A549 (cell line): ENCODE data around the gene FOS. TPM values are rescaled to one million over a fixed set of nuclear protein-coding genes. Genes with fewer than 3 reads are reported as not detected.

Experiments used
- ATOH8 ChIP-seq: fragments of 250-450 bp; sonication (Bioruptor Pico); IDR thresholded peaks from 2 replicates; pipeline ENCODE4 v1.5.0; 2020; ENCODE audit warnings: low read depth, mild to moderate bottlenecking, moderate library complexity
- BHLHE40 ChIP-seq: IDR thresholded peaks from 2 replicates; pipeline ENCODE4 v1.6.1; 2012; ENCODE audit warnings: low read depth, low read length, inconsistent platforms
- CBX2 ChIP-seq: fragments of 200-600 bp; sonication (generic); IDR thresholded peaks from 2 replicates; pipeline ENCODE4 v1.6.1; 2016; ENCODE audit warnings: low read depth, mild to moderate bottlenecking, borderline replicate concordance
- CEBPB ChIP-seq, 2 experiments: fragments of >200 bp in 1 of 2; sonication (Bioruptor Twin) in 1 of 2; formaldehyde crosslinking in 1 of 2; IDR thresholded peaks; 2 replicates each; pipeline ENCODE4 v1.6.1; 2012 to 2016
- CHD2 ChIP-seq: fragments of 150-350 bp; IDR thresholded peaks from 2 replicates; pipeline ENCODE4 v1.6.1; 2014; ENCODE audit warnings: low read length; ENCODE audit not compliant: partially characterized antibody
- CHD4 ChIP-seq: fragments of 200-600 bp; sonication (generic); IDR thresholded peaks from 2 replicates; pipeline ENCODE4 v1.6.1; 2016; ENCODE audit warnings: antibody characterized with exemption, mild to moderate bottlenecking, borderline replicate concordance
- ELK1 ChIP-seq: fragments of 150-350 bp; IDR thresholded peaks from 2 replicates; pipeline ENCODE4 v1.6.1; 2014; ENCODE audit warnings: low read depth, mild to moderate bottlenecking, low read length
- EP300 ChIP-seq, 2 experiments: fragments of >200 bp; sonication (Bioruptor Twin); formaldehyde crosslinking; IDR thresholded peaks; 2 replicates in 1 of 2; 3 replicates in 1 of 2; pipeline ENCODE4 v1.6.1; 2016 to 2017
- FOSB ChIP-seq: fragments of 250-450 bp; sonication (Bioruptor Pico); IDR thresholded peaks from 2 replicates; pipeline ENCODE4 v1.5.0; 2020; ENCODE audit warnings: mild to moderate bottlenecking, moderate library complexity
- FOSL2 ChIP-seq, 2 experiments: fragments of 450-650 bp in 1 of 2; fragments of >200 bp in 1 of 2; sonication (Bioruptor Twin) in 1 of 2; formaldehyde crosslinking; IDR thresholded peaks; 2 replicates each; pipeline versions ENCODE4 v1.5.0 to v1.6.1; 2016 to 2020; ENCODE audit warnings: mild to moderate bottlenecking in 1 of 2, moderate library complexity in 1 of 2
- GATA3 ChIP-seq: IDR thresholded peaks from 2 replicates; pipeline ENCODE4 v1.6.1; 2012; ENCODE audit warnings: borderline replicate concordance
- HDAC2 ChIP-seq: fragments of 200-600 bp; sonication (generic); IDR thresholded peaks from 2 replicates; pipeline ENCODE4 v1.6.1; 2016
- HEYL ChIP-seq: fragments of 250-450 bp; sonication (Bioruptor Pico); IDR thresholded peaks from 2 replicates; pipeline ENCODE4 v1.8.0; 2021; ENCODE audit warnings: mild to moderate bottlenecking, moderate library complexity
- HMGXB4 ChIP-seq: fragments of 250-450 bp; sonication (Bioruptor Pico); IDR thresholded peaks from 2 replicates; pipeline ENCODE4 v1.5.0; 2021; ENCODE audit warnings: mild to moderate bottlenecking, moderate library complexity, borderline replicate concordance
- HOXA7 ChIP-seq: fragments of 250-450 bp; sonication (Bioruptor Pico); IDR thresholded peaks from 2 replicates; pipeline ENCODE4 v1.5.0; 2020; ENCODE audit warnings: mild to moderate bottlenecking, moderate library complexity
- HOXB13 ChIP-seq: fragments of 250-450 bp; sonication (Bioruptor Pico); IDR thresholded peaks from 2 replicates; pipeline ENCODE4 v1.5.0; 2020; ENCODE audit warnings: low read depth, mild to moderate bottlenecking, moderate library complexity
- HOXB5 ChIP-seq: fragments of 250-450 bp; sonication (Bioruptor Pico); IDR thresholded peaks from 2 replicates; pipeline ENCODE4 v1.5.0; 2020; ENCODE audit warnings: mild to moderate bottlenecking, moderate library complexity
- JUN ChIP-seq, 2 experiments: fragments of >200 bp; sonication (Bioruptor Twin); formaldehyde crosslinking; IDR thresholded peaks; 2 replicates in 1 of 2; 3 replicates in 1 of 2; pipeline ENCODE4 v1.6.1; 2016 to 2017
- JUNB ChIP-seq: fragments of >200 bp; sonication (Bioruptor Twin); formaldehyde crosslinking; IDR thresholded peaks from 2 replicates; pipeline ENCODE4 v1.6.1; 2016
- KDM5A ChIP-seq: fragments of 200-600 bp; sonication (generic); IDR thresholded peaks from 2 replicates; pipeline ENCODE4 v1.6.1; 2016; ENCODE audit warnings: antibody characterized with exemption, mild to moderate bottlenecking
- MAZ ChIP-seq: fragments of 150-350 bp; IDR thresholded peaks from 2 replicates; pipeline ENCODE4 v1.6.1; 2014; ENCODE audit warnings: antibody characterized with exemption, low read depth, low read length, borderline replicate concordance
- MYC ChIP-seq: IDR thresholded peaks from 2 replicates; pipeline ENCODE4 v1.6.1; 2012; ENCODE audit warnings: mild to moderate bottlenecking, inconsistent platforms, low read length, improper control_type of control experiment, borderline replicate concordance
- NFE2L2 ChIP-seq: fragments of 150-350 bp; conservative IDR thresholded peaks from 2 replicates; pipeline ENCODE4 v1.6.1; 2014; ENCODE audit warnings: low read length
- NPAS2 ChIP-seq: fragments of 250-450 bp; sonication (Bioruptor Pico); IDR thresholded peaks from 2 replicates; pipeline ENCODE4 v1.8.0; 2022; ENCODE audit warnings: mild to moderate bottlenecking, moderate library complexity, borderline replicate concordance
- PHF8 ChIP-seq: fragments of 200-600 bp; sonication (generic); IDR thresholded peaks from 2 replicates; pipeline ENCODE4 v1.6.1; 2016; ENCODE audit warnings: low read depth, mild to moderate bottlenecking, antibody characterized with exemption, moderate library complexity, borderline replicate concordance
- RCOR1 ChIP-seq: fragments of 150-350 bp; IDR thresholded peaks from 2 replicates; pipeline ENCODE4 v1.6.1; 2014; ENCODE audit warnings: antibody characterized with exemption, low read length, low read depth
- RNF2 ChIP-seq: fragments of 200-600 bp; sonication (generic); IDR thresholded peaks from 2 replicates; pipeline ENCODE4 v1.6.1; 2016; ENCODE audit warnings: low read depth, mild to moderate bottlenecking, antibody characterized with exemption, moderate library complexity, borderline replicate concordance
- TFCP2L1 ChIP-seq: fragments of 250-450 bp; sonication (Bioruptor Pico); IDR thresholded peaks from 2 replicates; pipeline ENCODE4 v1.5.0; 2021; ENCODE audit warnings: mild to moderate bottlenecking
- TP53 ChIP-seq: fragments of 250-450 bp; sonication (Bioruptor Pico); IDR thresholded peaks from 2 replicates; pipeline ENCODE4 v1.5.0; 2021; ENCODE audit warnings: mild to moderate bottlenecking, moderate library complexity
- ZNF302 ChIP-seq: fragments of 250-450 bp; sonication (Bioruptor Pico); IDR thresholded peaks from 2 replicates; pipeline ENCODE4 v1.9.0; 2021; ENCODE audit warnings: inconsistent platforms, mild to moderate bottlenecking, moderate library complexity
- polyA plus RNA-seq, 4 experiments: library from polyadenylated mRNA; depleted of rRNA in 3 of 4; stranded (reverse); fragments of >200 nt; fragmentation: RNase III in 1 of 4; extraction: RNeasy Plus Mini Kit Qiagen cat#74134 plus additional on column Dnase treatment in 1 of 4; gene quantifications; 2 replicates in 3 of 4; 3 replicates in 1 of 4; pipeline ENCODE4 v1.2.3, GENCODE V29; 2011 to 2017
- TF ChIP-seq, protein P1 (sequence below): fragments of >200 bp; sonication (Bioruptor Twin); formaldehyde crosslinking; IDR thresholded peaks from 3 replicates; pipeline ENCODE4 v1.6.1; 2016
- TF ChIP-seq, protein P2 (sequence below): IDR thresholded peaks from 2 replicates; pipeline ENCODE4 v1.6.1; 2012
- TF ChIP-seq, protein P3 (sequence below): IDR thresholded peaks from 2 replicates; pipeline ENCODE4 v1.6.1; 2012; ENCODE audit warnings: low read depth, borderline replicate concordance

FOS gene
- polyA plus RNA-seq, 2 of the 4 experiments (the other 2 are of a cell fraction) = 4.2 to 256 TPM

GRCh38 chr14:75259510-75259855, 19.1 kb upstream of the FOS start (continued):
- TF ChIP-seq HDAC2 (no peak), CHD2 (no peak), CHD4 (no peak), JUN (IDR thresholded peaks at IDR 0.05) (no peak), FOSB (CRISPR knock-in tag) (peak; percentile 57; the same call in 1 of the 2 replicates), NFE2L2 (no peak), MAZ (no peak), ELK1 (no peak), BHLHE40 (no peak), HMGXB4 (CRISPR knock-in tag) (no peak; the same call in 1 of the 2 replicates), CEBPB (IDR thresholded peaks at IDR 0.05) (no peak), RCOR1 (no peak), RNF2 (no peak), ZNF302 (CRISPR knock-in tag) (no peak), PHF8 (0 out of 2 replicates have a peak, but pooled peaks have one; percentile 37), HOXA7 (CRISPR knock-in tag) (peak; percentile 27; the same call in 1 of the 2 replicates), JUNB (no peak), HEYL (CRISPR knock-in tag) (no peak), HOXB13 (CRISPR knock-in tag) (peak; percentile 60), TFCP2L1 (CRISPR knock-in tag) (no peak), EP300 (IDR thresholded peaks at IDR 0.05) (no peak), ATOH8 (CRISPR knock-in tag) (peak; percentile 75), FOSL2 (IDR thresholded peaks at IDR 0.05) (no peak), FOSL2 (CRISPR knock-in tag; IDR thresholded peaks at IDR 0.05) (no peak), MYC (no peak), HOXB5 (peak; percentile 46; the same call in 1 of the 2 replicates), KDM5A (no peak), TP53 (CRISPR knock-in tag) (no peak), GATA3 (no peak), CBX2 (no peak), NPAS2 (no peak)
- TF ChIP-seq, protein P1, sequence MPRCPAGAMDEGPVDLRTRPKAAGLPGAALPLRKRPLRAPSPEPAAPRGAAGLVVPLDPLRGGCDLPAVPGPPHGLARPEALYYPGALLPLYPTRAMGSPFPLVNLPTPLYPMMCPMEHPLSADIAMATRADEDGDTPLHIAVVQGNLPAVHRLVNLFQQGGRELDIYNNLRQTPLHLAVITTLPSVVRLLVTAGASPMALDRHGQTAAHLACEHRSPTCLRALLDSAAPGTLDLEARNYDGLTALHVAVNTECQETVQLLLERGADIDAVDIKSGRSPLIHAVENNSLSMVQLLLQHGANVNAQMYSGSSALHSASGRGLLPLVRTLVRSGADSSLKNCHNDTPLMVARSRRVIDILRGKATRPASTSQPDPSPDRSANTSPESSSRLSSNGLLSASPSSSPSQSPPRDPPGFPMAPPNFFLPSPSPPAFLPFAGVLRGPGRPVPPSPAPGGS = no peak
- TF ChIP-seq, protein P2, sequence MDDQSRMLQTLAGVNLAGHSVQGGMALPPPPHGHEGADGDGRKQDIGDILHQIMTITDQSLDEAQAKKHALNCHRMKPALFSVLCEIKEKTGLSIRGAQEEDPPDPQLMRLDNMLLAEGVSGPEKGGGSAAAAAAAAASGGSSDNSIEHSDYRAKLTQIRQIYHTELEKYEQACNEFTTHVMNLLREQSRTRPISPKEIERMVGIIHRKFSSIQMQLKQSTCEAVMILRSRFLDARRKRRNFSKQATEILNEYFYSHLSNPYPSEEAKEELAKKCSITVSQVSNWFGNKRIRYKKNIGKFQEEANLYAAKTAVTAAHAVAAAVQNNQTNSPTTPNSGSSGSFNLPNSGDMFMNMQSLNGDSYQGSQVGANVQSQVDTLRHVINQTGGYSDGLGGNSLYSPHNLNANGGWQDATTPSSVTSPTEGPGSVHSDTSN = no peak
- TF ChIP-seq, protein P3, sequence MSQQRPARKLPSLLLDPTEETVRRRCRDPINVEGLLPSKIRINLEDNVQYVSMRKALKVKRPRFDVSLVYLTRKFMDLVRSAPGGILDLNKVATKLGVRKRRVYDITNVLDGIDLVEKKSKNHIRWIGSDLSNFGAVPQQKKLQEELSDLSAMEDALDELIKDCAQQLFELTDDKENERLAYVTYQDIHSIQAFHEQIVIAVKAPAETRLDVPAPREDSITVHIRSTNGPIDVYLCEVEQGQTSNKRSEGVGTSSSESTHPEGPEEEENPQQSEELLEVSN = no peak
